ENCODE measurements around the gene RP2.

Gene RP2

DNA sequence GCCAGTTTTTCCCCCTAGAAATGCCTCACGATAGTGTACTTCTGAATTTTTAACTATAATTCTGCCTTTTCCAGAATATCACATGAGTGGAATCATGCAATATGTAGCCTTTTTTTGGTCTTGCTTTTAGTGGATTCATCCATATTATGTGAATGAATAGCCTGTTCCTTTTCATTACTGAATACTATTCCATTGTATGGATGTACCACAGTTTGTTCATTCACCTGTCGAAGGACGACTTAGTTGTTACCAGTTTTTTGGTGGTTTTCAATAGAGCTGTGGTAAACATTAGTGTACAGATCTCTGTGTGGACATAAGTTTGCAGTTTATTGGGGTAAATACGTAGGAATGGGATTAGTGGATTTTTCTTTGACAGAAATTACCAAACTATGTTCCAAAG lies 83.4 kb downstream of the RP2 start:
- DNase-seq (ENCODE audit: low read depth), result no peak

DNA sequence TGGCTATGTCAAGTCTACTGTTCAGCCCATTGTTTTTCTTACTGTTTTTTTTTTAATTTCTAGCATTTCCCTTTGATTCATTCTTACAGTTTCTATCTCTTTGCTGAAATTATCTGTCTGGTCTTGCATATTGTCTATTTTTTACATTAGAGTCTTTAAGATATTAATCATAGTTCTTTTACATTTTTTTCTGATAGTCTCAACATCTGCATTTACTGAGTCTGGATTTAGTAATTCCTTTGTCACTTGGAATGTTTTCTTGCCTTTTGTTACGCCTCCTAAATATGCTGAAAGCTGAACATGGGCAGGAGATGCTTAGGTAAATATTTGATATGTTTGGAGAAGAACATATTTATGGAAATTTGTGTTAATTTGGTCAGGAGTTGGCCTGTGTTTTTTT lies 85.8 kb downstream of the RP2 start:
- DNase-seq (ENCODE audit: low read depth), result no peak

DNA sequence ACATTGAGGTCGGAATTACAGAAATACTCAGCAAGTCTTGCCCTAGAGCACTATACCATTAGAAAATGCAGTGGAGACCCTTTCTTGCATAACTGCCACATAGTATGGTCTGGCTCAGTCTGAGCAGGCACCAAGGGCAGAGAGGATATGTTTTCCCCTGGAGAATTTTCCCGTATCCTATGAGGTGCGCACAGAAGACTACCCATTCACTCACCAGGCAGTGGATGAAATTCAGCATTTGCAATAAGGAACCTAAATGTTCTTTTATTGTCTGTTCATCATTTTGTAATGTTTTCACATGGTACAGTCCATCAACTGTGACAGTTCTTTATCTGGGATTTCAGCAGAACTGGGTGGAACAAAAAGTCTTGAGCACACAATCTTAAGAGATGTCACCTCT lies 90.9 kb downstream of the RP2 start:
- no peak for DNase-seq (ENCODE audit: low read depth)

- no peak for DNase-seq (ENCODE audit: low read depth)
Observed at GRCh38 chrX:46929439-46930261, 92.8 kb downstream of the RP2 start.

Data from fibroblast of the conjunctiva (primary cell).